ENCODE data around the gene SEL1L2.
A peak's percentile ranks its signal among the peaks of the same experiment; 100 is the strongest.

The SEL1L2 gene

DNA sequence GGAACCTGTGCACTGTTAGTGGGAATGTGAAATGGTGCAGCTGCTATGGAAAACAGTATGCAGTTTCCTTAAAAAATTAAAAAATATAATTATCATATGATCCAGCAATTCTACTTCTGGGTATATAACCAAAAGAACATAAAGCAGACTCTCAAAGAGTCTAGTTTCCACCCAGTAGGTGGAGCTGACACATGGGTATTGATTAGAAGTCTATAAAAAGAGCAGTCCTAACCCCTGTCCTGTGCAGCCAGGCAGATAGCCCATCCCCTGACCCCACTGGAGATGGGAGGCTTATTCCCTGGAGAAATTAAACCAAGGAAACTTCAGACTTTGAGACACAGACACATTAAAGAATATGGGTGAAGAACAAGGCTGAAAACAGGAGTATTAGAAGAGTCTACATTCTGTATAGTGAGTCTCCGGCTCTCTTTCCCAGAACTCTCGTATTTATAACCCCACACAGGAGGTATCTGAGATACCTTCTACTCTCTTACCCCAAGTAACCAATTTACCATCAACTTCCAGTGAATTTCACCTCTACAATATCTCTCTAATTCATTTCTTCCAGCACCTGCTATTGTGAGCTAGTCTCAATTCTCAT, 92.3 kb downstream of the SEL1L2 start:
- WGBS, 2 experiments (ENCODE audit: insufficient coverage in 2 of 2) = 88 to 93% methylated on average over 2 of the region's 2 CpGs
- no peak overlapping the region for H3K27ac ChIP-seq (ENCODE audit: low read depth, low read length, severe bottlenecking)
- no peak overlapping the region for H3K4me3 ChIP-seq (ENCODE audit: extremely low read depth, insufficient read depth, low read length, poor library complexity, severe bottlenecking)
- no peaks in the 10 kb centered on the region for H3K36me3 ChIP-seq (ENCODE audit: control insufficient read depth, insufficient read depth, low read length)
- H3K4me1 ChIP-seq (ENCODE audit: control insufficient read depth, insufficient read depth, low read length, poor library complexity, severe bottlenecking) = no peaks in the 10 kb centered on the region
- H3K9me3 ChIP-seq (ENCODE audit: control insufficient read depth, low read length) = no peaks in the 10 kb centered on the region

GRCh38 chr20:13891575-13891974, 98.8 kb downstream of the SEL1L2 start:
- H3K27ac ChIP-seq (ENCODE audit: low read depth, low read length, severe bottlenecking) = no peak overlapping the region
- H3K4me3 ChIP-seq (ENCODE audit: extremely low read depth, insufficient read depth, low read length, poor library complexity, severe bottlenecking) = no peak overlapping the region
- H3K4me1 ChIP-seq (ENCODE audit: control insufficient read depth, insufficient read depth, low read length, poor library complexity, severe bottlenecking) = no peaks in the 10 kb centered on the region
- 80% methylated on average over 1 of the region's 1 CpG; no CpG with 5 or more reads in 1 of the 2 experiments for WGBS, 2 experiments (ENCODE audit: insufficient coverage in 2 of 2)
- peaks cover 4% of the 10 kb centered on the region for H3K9me3 ChIP-seq (ENCODE audit: control insufficient read depth, low read length)
- H3K36me3 ChIP-seq (ENCODE audit: control insufficient read depth, insufficient read depth, low read length) = no peaks in the 10 kb centered on the region

DNA sequence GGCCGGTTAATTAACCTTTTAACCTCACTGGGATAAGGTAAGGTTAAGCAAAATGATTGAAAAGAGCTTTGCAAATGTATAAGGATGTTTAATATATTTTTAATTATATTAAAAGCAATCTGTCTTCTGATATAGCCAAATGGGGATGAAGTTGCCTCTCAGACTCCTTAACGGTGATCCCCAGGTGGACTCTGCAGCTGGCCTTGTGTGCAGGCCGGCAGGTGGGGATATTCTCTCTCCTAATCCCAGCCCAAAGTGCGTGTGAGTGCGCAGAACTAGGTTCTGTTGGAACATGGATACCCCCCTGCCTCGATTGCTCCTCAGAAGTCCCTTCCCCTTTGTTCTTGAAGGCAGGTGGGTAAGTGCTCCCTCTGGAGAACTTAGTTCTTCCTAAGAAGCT, 105.6 kb downstream of the SEL1L2 start:
- 100% methylated on average over 1 of the region's 6 CpGs for WGBS, 2 experiments (ENCODE audit: insufficient coverage in 2 of 2)
- no peaks in the 10 kb centered on the region for H3K36me3 ChIP-seq (ENCODE audit: control insufficient read depth, insufficient read depth, low read length)
- H3K9me3 ChIP-seq (ENCODE audit: control insufficient read depth, low read length) = no peaks in the 10 kb centered on the region
- no peak overlapping the region for H3K27ac ChIP-seq (ENCODE audit: low read depth, low read length, severe bottlenecking)
- no peak overlapping the region for H3K4me3 ChIP-seq (ENCODE audit: extremely low read depth, insufficient read depth, low read length, poor library complexity, severe bottlenecking)
- no peaks in the 10 kb centered on the region for H3K4me1 ChIP-seq (ENCODE audit: control insufficient read depth, insufficient read depth, low read length, poor library complexity, severe bottlenecking)

GRCh38 chr20:13883425-13883824, 107.0 kb downstream of the SEL1L2 start:
- H3K4me1 ChIP-seq (ENCODE audit: control insufficient read depth, insufficient read depth, low read length, poor library complexity, severe bottlenecking) = no peaks in the 10 kb centered on the region
- no peaks in the 10 kb centered on the region for H3K36me3 ChIP-seq (ENCODE audit: control insufficient read depth, insufficient read depth, low read length)
- WGBS, 2 experiments (ENCODE audit: insufficient coverage in 2 of 2) = 60 to 62% methylated on average over 1 of the region's 1 CpG
- H3K9me3 ChIP-seq (ENCODE audit: control insufficient read depth, low read length) = no peaks in the 10 kb centered on the region
- H3K4me3 ChIP-seq (ENCODE audit: extremely low read depth, insufficient read depth, low read length, poor library complexity, severe bottlenecking) = no peak overlapping the region
- H3K27ac ChIP-seq (ENCODE audit: low read depth, low read length, severe bottlenecking) = no peak overlapping the region

GRCh38 chr20:13878566-13878965, 111.8 kb downstream of the SEL1L2 start:
- Histone ChIP-seq H3K27ac (ENCODE audit: low read depth, low read length, severe bottlenecking) (no peak overlapping the region), H3K4me3 (ENCODE audit: extremely low read depth, insufficient read depth, low read length, poor library complexity, severe bottlenecking) (no peak overlapping the region)
- WGBS, 2 experiments (ENCODE audit: insufficient coverage in 2 of 2) = no CpG with 5 or more reads among the region's 2 CpGs

DNA sequence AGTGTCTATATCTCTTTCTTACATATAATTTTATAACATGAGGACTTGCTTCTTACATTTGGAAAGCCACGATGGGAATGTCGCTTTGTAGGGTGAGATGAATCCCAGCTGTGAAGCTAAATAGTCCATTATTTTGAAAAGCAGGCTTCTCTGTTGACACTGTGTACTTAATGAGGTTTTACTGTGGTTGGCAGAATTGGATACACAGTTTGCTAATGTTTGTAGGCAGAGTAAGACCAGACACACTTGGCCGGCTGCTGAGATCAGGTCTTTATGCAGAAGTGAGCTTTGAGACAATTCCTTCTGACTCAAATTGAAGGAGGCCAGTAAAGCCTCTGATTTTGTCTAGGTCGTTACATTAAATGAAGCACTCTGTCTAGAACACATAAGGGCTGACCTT, 112.6 kb downstream of the SEL1L2 start:
- 92% methylated on average over 2 to 3 of the region's 4 CpGs for WGBS, 2 experiments (ENCODE audit: insufficient coverage in 2 of 2)
- Histone ChIP-seq H3K27ac (ENCODE audit: low read depth, low read length, severe bottlenecking) (no peak overlapping the region), H3K9me3 (ENCODE audit: control insufficient read depth, low read length) (no peaks in the 10 kb centered on the region), H3K36me3 (ENCODE audit: control insufficient read depth, insufficient read depth, low read length) (no peaks in the 10 kb centered on the region), H3K4me1 (ENCODE audit: control insufficient read depth, insufficient read depth, low read length, poor library complexity, severe bottlenecking) (peaks cover 11% of the 10 kb centered on the region), H3K4me3 (ENCODE audit: extremely low read depth, insufficient read depth, low read length, poor library complexity, severe bottlenecking) (no peak overlapping the region)

More at GRCh38 chr20:13878566-13878965, 111.8 kb downstream of the SEL1L2 start:
- H3K9me3 ChIP-seq (ENCODE audit: control insufficient read depth, low read length) = no peaks in the 10 kb centered on the region
- H3K4me1 ChIP-seq (ENCODE audit: control insufficient read depth, insufficient read depth, low read length, poor library complexity, severe bottlenecking) = peaks cover 11% of the 10 kb centered on the region
- H3K36me3 ChIP-seq (ENCODE audit: control insufficient read depth, insufficient read depth, low read length) = no peaks in the 10 kb centered on the region

- 83 to 86% methylated on average over 1 to 3 of the region's 3 CpGs for WGBS, 2 experiments (ENCODE audit: insufficient coverage in 2 of 2)
- H3K27ac ChIP-seq (ENCODE audit: low read depth, low read length, severe bottlenecking) = peak overlapping the region; percentile 12
- H3K9me3 ChIP-seq (ENCODE audit: control insufficient read depth, low read length) = no peaks in the 10 kb centered on the region
- peaks cover 11% of the 10 kb centered on the region for H3K4me1 ChIP-seq (ENCODE audit: control insufficient read depth, insufficient read depth, low read length, poor library complexity, severe bottlenecking)
- H3K4me3 ChIP-seq (ENCODE audit: extremely low read depth, insufficient read depth, low read length, poor library complexity, severe bottlenecking) = no peak overlapping the region
- no peaks in the 10 kb centered on the region for H3K36me3 ChIP-seq (ENCODE audit: control insufficient read depth, insufficient read depth, low read length)
Measured at GRCh38 chr20:13875265-13875811, 115.1 kb downstream of the SEL1L2 start.

- H3K36me3 ChIP-seq (ENCODE audit: control insufficient read depth, insufficient read depth, low read length) = no peaks in the 10 kb centered on the region
- H3K4me3 ChIP-seq (ENCODE audit: extremely low read depth, insufficient read depth, low read length, poor library complexity, severe bottlenecking) = no peak overlapping the region
- H3K4me1 ChIP-seq (ENCODE audit: control insufficient read depth, insufficient read depth, low read length, poor library complexity, severe bottlenecking) = peaks cover 11% of the 10 kb centered on the region
- no peaks in the 10 kb centered on the region for H3K9me3 ChIP-seq (ENCODE audit: control insufficient read depth, low read length)
- WGBS, 2 experiments (ENCODE audit: insufficient coverage in 2 of 2) = 30 to 36% methylated on average over 10 of the region's 10 CpGs
- no peak overlapping the region for H3K27ac ChIP-seq (ENCODE audit: low read depth, low read length, severe bottlenecking)
Measured at GRCh38 chr20:13874394-13875157, 115.8 kb downstream of the SEL1L2 start.

GRCh38 chr20:13873831-13874230, 116.6 kb downstream of the SEL1L2 start:
- Histone ChIP-seq H3K4me1 (ENCODE audit: control insufficient read depth, insufficient read depth, low read length, poor library complexity, severe bottlenecking) (peaks cover 11% of the 10 kb centered on the region), H3K9me3 (ENCODE audit: control insufficient read depth, low read length) (no peaks in the 10 kb centered on the region), H3K4me3 (ENCODE audit: extremely low read depth, insufficient read depth, low read length, poor library complexity, severe bottlenecking) (no peak overlapping the region), H3K27ac (ENCODE audit: low read depth, low read length, severe bottlenecking) (no peak overlapping the region), H3K36me3 (ENCODE audit: control insufficient read depth, insufficient read depth, low read length) (no peaks in the 10 kb centered on the region)
- 57 to 58% methylated on average over 4 to 5 of the region's 5 CpGs for WGBS, 2 experiments (ENCODE audit: insufficient coverage in 2 of 2)

- Histone ChIP-seq H3K4me1 (ENCODE audit: control insufficient read depth, insufficient read depth, low read length, poor library complexity, severe bottlenecking) (peaks cover 17% of the 10 kb centered on the region), H3K36me3 (ENCODE audit: control insufficient read depth, insufficient read depth, low read length) (no peaks in the 10 kb centered on the region), H3K27ac (ENCODE audit: low read depth, low read length, severe bottlenecking) (no peak overlapping the region), H3K9me3 (ENCODE audit: control insufficient read depth, low read length) (no peaks in the 10 kb centered on the region), H3K4me3 (ENCODE audit: extremely low read depth, insufficient read depth, low read length, poor library complexity, severe bottlenecking) (no peak overlapping the region)
- 77 to 87% methylated on average over 2 to 3 of the region's 4 CpGs for WGBS, 2 experiments (ENCODE audit: insufficient coverage in 2 of 2)
Measured at GRCh38 chr20:13870170-13870748, 120.2 kb downstream of the SEL1L2 start.

Measured in mesodermal cell (in vitro differentiated cells).